ENCODE data around the gene PLD6.

PLD6 gene

GRCh38 chr17:17152385-17152784 lies 53.7 kb downstream of the PLD6 start:
- no peaks in the 10 kb centered on the region for H3K27me3 ChIP-seq (ENCODE audit: insufficient read depth, low read depth)
- no peak overlapping the region for H3K9ac ChIP-seq
- no peak overlapping the region for H2AFZ ChIP-seq (ENCODE audit: low read depth)
- no peaks in the 10 kb centered on the region for H4K20me1 ChIP-seq (ENCODE audit: insufficient read depth)
- H3K27ac ChIP-seq, result no peak overlapping the region
- H3K79me2 ChIP-seq (ENCODE audit: insufficient read depth, low read depth), result no peaks in the 10 kb centered on the region
- no peaks in the 10 kb centered on the region for H3K36me3 ChIP-seq (ENCODE audit: insufficient read depth)
- no peak overlapping the region for H3K4me3 ChIP-seq (IDR thresholded peaks at IDR 0.05; ENCODE audit: insufficient read depth, low read depth, low read length)
- TF ChIP-seq CTCF (conservative IDR thresholded peaks at IDR 0.05; ENCODE audit: low read depth, low read length), result no peak
- no peak overlapping the region for H3K4me2 ChIP-seq
- H3K4me1 ChIP-seq (ENCODE audit: low read depth, poor library complexity, severe bottlenecking), result no peaks in the 10 kb centered on the region

GRCh38 chr17:17151962-17152361 lies 54.2 kb downstream of the PLD6 start:
- TF ChIP-seq CTCF (conservative IDR thresholded peaks at IDR 0.05; ENCODE audit: low read depth, low read length), result no peak
- Histone ChIP-seq H3K27me3 (ENCODE audit: insufficient read depth, low read depth) (no peaks in the 10 kb centered on the region), H3K36me3 (ENCODE audit: insufficient read depth) (no peaks in the 10 kb centered on the region), H3K9ac (no peak overlapping the region), H3K4me3 (IDR thresholded peaks at IDR 0.05; ENCODE audit: insufficient read depth, low read depth, low read length) (no peak overlapping the region), H3K4me2 (no peak overlapping the region), H2AFZ (ENCODE audit: low read depth) (no peak overlapping the region), H3K27ac (no peak overlapping the region), H3K4me1 (ENCODE audit: low read depth, poor library complexity, severe bottlenecking) (no peaks in the 10 kb centered on the region), H4K20me1 (ENCODE audit: insufficient read depth) (no peaks in the 10 kb centered on the region), H3K79me2 (ENCODE audit: insufficient read depth, low read depth) (no peaks in the 10 kb centered on the region)

DNA sequence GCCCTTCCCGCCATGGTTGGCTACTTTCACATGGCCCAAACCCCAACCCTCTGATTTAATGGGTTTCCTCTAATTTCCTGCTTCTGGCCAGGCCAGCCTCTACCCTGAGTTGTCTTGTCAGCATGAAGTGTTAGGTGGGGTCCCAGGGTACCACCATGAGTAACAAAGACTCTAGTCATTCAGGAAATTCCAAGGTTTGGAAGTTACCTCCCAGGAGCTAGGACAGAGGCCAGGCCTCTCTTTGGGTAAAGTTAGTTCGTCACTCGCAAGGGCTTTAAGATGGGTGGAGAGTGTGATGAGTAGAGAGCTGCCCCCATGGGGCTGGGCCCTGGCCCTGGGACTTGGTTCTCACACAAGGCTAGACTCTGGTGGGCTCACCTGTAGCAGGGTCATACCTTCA lies 54.6 kb downstream of the PLD6 start:
- H3K9ac ChIP-seq, result no peak overlapping the region
- H4K20me1 ChIP-seq (ENCODE audit: insufficient read depth), result no peaks in the 10 kb centered on the region
- no peak for TF ChIP-seq CTCF (conservative IDR thresholded peaks at IDR 0.05; ENCODE audit: low read depth, low read length)
- no peaks in the 10 kb centered on the region for H3K4me1 ChIP-seq (ENCODE audit: low read depth, poor library complexity, severe bottlenecking)
- no peak overlapping the region for H3K27ac ChIP-seq
- no peaks in the 10 kb centered on the region for H3K36me3 ChIP-seq (ENCODE audit: insufficient read depth)
- no peak overlapping the region for H2AFZ ChIP-seq (ENCODE audit: low read depth)
- H3K4me2 ChIP-seq, result no peak overlapping the region
- no peak overlapping the region for H3K4me3 ChIP-seq (IDR thresholded peaks at IDR 0.05; ENCODE audit: insufficient read depth, low read depth, low read length)
- H3K79me2 ChIP-seq (ENCODE audit: insufficient read depth, low read depth), result no peaks in the 10 kb centered on the region
- H3K27me3 ChIP-seq (ENCODE audit: insufficient read depth, low read depth), result no peaks in the 10 kb centered on the region

DNA sequence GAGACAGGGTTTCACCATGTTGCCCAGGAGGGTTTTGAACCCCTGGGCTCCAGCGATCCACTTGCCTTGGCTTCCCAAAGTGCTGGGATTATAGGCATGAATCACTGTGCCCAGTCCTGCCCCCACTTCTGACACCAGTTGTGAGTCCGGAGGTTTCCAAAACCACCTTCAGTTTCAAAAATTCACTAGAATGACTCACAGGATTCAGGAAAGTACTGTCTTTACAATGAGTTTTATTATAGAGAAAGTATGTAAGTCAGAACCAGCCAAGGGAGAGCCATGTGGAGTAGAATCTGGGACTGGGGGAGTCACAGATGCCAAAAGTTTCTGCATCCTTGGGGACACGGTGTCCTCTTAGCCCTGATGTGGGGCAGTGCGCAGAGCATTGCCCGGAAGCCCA lies 55.1 kb downstream of the PLD6 start:
- no peak for TF ChIP-seq CTCF (conservative IDR thresholded peaks at IDR 0.05; ENCODE audit: low read depth, low read length)
- Histone ChIP-seq H3K4me2 (no peak overlapping the region), H3K79me2 (ENCODE audit: insufficient read depth, low read depth) (no peaks in the 10 kb centered on the region), H3K4me1 (ENCODE audit: low read depth, poor library complexity, severe bottlenecking) (no peaks in the 10 kb centered on the region), H3K36me3 (ENCODE audit: insufficient read depth) (no peaks in the 10 kb centered on the region), H3K9ac (no peak overlapping the region), H3K27ac (no peak overlapping the region), H2AFZ (ENCODE audit: low read depth) (no peak overlapping the region), H4K20me1 (ENCODE audit: insufficient read depth) (no peaks in the 10 kb centered on the region), H3K4me3 (IDR thresholded peaks at IDR 0.05; ENCODE audit: insufficient read depth, low read depth, low read length) (no peak overlapping the region), H3K27me3 (ENCODE audit: insufficient read depth, low read depth) (no peaks in the 10 kb centered on the region)
